COLO668 (cell line): ENCODE results near the gene RPS27.
"Not testable (repeated sequence)": the region's sequence is repeated elsewhere in the genome, so short reads cannot be mapped to it uniquely, and the experiment has no call there.

Source experiments
- DNase-seq: peaks from one replicate; lab custom pipeline; 2025; ENCODE audit not compliant: unreplicated experiment; lab: John Stamatoyannopoulos, UW

RPS27 gene

DNA sequence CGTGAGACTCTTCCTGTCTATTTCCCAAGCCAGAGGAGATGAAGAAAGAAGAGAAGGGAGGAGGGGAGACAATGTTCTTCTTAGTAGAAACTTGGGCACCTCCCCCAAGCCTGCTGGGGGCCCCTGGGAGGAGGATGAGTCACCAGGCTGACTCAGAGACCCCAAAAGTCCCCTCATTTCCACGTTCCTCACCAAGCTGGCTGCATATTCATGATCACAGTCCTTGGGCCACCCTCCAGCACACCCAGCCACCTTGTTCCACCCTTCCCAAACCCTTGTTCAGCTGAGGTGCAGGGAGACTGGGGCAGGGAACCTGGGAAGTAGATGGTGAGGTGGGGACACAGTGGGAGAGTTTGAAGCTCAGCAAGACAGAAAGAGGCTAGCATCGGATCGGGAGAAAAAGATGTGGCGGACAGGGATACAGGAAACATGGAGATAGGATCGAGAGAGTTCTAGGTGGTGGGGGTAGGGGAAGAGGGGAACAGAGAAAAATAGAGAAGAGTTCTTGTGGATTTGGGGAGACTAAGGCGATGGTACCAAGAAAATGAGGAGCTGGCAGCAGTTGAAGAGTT lies 5.1 kb upstream of the RPS27 start:
- DNase-seq: no peak

DNA sequence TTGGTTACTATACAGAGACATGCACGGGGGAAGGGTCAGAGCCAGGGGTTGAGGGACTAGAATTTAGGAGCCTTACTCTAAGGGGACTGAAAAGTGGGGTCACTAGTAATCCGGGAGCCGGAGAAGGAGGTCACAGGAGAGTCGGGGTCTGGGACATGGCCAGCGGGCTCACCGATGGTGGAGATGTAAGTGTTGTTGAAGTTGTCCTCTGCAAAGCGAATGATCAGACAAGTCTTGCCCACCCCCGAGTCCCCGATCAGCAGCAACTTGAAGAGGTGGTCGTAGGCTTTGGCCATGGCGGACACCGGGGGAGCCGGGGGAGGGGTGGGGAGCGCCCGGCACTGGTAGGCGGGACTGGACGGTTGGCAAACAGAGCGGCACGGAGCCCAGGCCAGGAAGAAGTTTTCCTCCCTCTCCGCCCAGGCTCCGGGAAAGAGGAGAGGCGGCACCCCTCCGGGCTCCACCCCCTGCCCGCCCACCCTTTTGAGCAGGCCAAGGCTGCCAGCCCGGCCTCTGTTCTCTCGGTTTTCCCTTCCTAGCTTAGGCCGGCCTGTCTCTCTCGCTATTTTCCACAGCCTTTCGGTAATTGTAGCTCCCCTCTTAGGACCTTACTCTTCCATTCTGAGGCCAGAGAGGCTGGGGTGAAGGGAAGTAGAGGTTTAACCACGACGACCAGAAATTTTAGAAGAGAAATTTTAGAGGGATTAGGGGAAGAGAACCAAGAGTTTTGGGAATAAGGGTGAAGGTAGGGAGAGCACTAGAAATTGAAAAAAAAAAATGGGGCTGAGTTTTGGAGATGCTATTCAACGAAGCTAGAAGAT lies 4.4 kb upstream of the RPS27 start, which contains the start of gene RAB13:
Gene RAB13 (minus strand): TSS at position 399 of the 821 bp plus-strand sequence. CDS start 103 bp downstream, at position 296.
- DNase-seq: peak; percentile 84

DNA sequence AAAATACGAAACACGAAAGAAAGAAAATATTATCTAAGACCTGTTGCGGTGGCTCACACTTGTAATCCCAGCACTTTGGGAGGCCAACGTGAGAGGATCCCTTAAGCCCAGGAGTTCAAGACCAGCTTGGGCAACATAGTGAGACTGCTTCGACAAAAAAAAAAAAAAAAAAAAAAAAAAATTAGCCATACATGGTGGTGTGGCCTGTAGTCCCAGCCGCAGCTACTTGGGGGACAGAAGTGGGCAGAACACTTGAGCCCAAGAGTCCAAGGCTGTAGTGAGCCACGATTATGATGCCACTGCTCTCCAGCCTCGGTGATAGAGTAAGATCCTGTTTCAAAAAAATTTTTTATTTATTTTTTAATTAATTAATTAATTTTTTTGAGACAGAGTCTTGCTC lies 2.9 kb upstream of the RPS27 start:
- no peak for DNase-seq

DNA sequence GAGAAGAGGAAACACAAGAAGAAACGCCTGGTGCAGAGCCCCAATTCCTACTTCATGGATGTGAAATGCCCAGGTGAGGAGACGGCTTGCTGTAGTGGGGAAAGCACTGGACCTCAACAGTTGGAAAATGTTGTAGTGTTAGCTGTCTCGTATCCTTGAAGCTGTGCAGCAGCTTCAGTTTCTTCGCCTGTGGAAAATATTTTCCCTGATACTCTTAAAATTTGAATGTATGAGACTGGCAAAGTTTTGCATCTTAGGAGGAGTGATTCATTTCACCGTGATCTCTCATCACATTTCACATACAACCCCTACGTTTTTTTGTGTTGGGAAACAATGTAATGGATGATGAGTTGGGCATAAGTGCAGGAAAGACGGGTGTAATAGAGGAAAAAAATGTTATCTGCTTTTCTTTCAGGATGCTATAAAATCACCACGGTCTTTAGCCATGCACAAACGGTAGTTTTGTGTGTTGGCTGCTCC lies 629 bp downstream of the RPS27 start:
- no peak for DNase-seq

DNA sequence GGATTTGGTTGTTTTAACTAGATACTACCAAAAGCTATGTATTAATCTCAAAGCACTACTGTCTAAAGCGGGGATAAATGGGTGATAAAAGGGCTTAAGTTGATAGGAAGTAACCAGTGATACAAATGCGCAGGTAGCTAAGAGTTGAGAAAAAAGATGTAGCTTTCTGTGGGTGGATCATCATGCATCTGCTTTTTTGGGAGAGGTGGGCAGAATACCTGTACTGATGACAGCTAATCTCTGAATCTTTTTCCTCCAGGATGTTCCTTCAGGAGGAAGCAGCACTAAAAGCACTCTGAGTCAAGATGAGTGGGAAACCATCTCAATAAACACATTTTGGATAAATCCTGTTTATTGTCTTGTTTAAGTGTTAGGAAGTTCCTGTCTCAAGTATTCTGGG lies 1.2 kb downstream of the RPS27 start:
- no peak for DNase-seq

DNA sequence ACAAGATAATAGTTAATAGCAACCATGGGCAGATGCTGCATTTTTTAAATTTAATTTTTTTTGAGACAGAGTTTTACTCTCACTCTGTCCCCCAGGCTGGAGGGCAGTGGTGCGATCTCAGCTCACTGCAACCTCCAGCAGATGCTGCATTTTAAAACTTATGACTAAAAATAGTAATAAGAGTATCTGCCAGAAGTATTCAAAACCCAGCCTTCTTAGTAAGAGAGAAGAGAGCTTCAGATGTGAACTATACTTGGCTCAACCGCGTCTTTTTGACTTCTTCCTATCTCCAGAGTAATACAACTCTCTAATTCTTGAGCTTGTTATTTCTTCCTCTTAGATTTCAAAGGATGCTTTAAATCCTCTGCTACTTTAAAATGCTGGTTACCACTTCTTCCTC lies 4.6 kb downstream of the RPS27 start:
- no peak for DNase-seq

DNA sequence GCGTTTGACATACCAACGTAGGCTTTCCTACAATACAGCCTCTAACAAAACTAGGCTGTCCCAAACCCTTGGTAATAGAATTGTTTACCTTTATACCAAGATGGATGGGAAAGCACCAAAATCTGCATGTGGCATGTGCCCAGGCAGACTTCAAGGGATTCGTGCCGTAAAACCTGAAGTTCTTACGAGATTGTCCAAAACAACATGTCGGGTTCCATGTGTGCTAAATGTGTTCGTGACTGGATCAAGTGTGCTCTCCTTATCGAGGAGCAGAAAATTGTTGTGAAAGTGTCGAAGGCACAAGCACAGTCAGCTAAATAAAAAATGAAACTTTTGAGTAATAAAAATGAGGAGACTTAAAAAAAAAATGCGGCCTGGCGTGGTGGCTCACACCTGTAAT lies 5.1 kb downstream of the RPS27 start:
- no peak for DNase-seq

DNA sequence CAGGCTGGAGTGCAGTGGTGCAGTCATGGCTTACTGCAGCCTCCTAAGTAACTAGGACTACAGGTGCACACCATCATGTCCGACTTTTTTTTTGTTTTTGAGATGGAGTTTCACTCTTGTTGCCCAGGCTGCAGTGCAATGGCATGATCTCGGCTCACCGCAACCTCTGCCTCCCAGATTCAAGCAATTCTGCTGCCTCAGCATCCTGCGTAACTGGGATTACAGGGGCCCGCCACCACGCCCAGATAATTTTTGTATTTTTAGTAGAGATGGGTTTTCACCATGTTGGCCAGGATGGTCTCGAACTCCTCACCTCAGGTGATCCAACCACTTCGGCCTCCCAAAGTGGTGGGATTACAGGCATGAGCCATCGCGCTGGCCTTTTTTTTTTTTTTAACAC lies 6.3 kb downstream of the RPS27 start:
- DNase-seq: not testable (repeated sequence)

DNA sequence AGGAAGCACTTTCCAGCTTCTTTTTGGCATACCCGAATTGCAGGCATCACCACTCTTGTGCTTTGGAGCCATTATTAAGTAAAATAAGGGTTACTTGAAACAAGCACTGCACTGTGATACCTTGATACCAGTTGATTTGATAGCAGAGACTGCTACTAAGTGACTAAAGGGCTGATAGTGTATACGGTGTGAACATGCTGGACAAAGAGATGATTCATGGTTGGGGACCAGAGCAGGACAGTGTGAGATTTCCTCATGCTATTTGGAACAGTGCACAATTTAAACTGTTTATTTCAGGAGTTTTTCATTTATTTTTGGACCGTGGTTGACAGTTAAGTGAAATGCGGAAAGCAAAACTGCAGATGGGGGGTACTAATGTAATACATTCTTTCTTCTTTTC lies 9.9 kb downstream of the RPS27 start:
- DNase-seq: no peak

DNA sequence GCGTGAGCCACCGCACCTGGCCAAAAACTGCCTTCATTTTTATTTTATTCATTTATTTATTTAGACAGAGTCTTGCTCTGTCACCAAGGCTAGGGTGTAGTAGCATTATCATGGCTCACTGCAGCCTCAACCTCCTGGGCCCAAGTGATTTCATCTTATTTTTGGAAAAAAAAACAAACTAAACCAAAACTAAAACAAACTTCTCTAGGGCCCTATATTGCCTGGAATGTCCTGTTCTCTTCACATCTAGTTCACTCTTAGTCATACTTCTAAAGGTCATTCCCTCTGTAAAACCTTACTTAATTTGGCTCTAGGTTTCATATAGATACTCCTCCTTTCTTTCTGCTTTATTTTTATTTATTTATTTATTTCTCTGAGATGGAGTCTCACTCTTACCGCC lies 15.6 kb downstream of the RPS27 start:
- DNase-seq: no peak

DNA sequence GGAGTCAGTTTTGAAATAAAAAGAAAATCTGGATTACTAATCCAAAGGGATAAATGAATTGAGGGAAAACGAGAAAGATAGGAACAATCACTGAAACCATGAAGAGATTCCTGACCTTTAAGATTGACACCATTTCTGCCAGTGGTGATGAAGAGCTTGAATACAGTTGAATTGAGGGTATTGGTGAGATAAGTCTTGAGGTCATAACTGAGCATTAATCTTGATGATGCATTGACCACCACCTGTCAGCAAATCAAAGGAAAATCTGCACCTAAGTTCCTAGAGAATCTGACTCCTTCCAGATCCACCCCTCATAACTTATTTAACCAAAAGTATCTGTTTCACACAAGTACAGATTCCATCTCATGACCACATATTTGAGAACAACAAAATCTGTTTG lies 21.6 kb downstream of the RPS27 start:
- no peak for DNase-seq

DNA sequence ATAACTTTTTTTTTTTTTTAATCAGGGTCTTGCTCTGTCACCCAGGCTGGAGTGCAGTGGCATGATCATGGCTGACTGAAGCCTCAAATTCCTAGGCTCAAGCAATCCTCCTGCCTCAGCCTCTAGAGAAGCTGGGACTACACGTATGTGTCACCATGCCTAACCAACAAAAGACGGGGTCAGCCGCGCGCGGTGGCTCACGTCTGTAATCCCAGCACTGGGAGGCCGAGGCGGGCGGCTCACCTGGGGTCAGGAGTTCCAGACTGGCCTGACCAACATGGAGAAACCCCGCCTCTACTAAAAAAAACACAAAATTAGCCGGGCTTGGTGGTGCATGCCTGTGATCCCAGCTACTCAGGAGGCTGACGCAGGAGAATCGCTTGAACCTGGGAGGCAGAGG lies 22.0 kb downstream of the RPS27 start:
- not testable (repeated sequence) for DNase-seq

DNA sequence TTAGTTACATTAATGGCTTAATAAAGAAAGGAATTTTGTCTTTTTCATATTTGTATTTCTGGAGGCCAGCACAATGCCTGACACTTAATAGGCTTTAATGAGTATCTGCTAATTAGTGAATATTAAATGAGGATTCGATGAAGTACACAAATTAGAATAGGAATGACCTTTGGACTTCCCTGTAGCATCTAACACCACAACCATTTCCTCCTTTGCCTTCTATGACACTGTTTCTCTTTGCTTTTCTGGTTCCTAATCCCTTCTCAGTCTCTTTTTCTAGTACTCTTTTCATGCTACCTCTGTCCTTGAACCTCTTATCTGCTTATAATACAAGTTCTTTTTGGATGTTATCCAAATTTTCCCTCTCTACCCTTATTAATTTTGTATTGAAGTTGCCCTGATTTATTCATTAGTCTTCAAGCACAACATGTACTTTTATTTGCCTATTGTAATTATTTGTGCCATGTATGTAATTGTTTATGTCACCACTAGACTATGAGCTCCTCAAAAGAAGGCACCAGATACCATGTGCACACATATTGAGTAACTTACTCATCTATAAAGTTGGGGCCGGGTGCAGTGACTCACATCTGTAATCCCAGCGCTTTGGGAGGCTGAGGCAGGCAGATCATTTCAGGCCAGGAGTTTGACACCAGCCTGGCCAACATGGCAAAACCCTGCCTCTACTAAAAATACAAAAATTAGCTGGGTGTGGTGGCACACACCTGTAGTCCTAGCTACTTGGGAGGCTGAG lies 23.8 kb downstream of the RPS27 start:
- no peak for DNase-seq

DNA sequence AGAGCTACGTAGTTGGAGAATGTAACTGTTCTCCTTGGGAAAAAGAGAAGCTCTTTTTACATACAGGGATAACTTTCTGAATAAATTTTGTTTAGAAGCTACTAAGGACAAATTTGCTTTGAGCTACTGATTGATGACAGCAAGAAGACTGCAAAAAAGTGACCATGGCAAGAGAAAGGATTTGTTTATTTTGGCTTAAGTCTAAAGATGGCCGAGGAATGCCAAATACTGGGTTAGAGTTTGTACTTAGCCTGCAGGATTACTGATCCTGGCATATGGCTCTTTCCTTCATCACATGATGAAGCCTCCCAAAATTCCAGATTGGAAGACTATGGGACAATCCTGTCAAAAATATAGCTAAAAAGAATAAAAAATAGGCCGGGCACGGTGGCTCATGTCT lies 28.7 kb downstream of the RPS27 start:
- no peak for DNase-seq

DNA sequence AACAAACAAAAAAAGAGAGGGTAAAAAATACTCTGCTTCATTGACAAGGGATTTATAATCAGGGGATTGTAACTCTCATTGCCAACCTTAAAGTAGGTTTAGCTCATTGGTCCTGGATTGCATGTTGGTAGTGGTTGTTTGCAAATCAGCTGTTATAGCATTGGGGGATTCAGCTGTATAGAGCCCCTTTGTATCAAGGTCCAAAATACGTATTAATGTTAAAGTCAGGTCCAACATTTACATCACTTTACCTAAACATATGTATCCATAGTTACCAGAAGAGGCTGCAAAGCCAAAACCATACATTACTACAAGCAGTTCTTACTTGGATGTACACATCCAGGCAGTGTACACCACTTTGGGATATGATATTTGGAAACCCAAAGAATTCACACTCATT lies 29.4 kb downstream of the RPS27 start:
- DNase-seq: no peak

DNA sequence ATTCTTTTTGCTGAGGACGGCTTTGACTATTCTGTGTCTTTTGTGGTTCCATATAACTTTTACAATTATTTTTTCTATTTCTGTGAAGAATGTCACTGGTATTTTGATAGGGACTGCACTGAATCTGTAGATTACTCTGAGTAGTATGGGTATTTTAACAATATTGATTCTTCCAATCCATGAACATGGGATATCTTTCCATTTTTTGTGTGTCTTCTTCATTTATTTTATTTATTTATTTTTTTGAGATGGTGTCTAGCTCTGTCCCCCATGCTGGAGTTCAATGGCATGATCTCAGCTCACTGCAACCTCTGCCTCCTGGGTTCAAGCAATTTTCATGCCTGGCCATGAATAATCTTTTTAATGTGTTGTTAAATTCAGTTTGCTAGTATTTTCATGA lies 43.1 kb downstream of the RPS27 start:
- not testable (repeated sequence) for DNase-seq
